Measurements from ENCODE around the gene SLC8A1. TPM values are rescaled to one million over a fixed set of nuclear protein-coding genes. Genes with fewer than 3 reads are reported as not detected.

The SLC8A1 gene
- total RNA-seq, 3 donors from 2014 or later, result 6.0 to 164 (median 17.0) TPM

GRCh38 chr2:40488101-40488601, 36.3 kb upstream of the SLC8A1 start:
- Histone ChIP-seq H3K4me3 (no peak overlapping the region), H3K36me3 (ENCODE audit: low read depth) (no peaks in the 10 kb centered on the region), H3K4me1 (ENCODE audit: low read depth) (no peaks in the 10 kb centered on the region), H3K9me3 (no peaks in the 10 kb centered on the region)
- intact Hi-C loops (cut with DNase I, micrococcal nuclease), result no loop called here
- no peak for ATAC-seq
- DNase-seq, result no peak
- TF ChIP-seq CTCF (IDR thresholded peaks at IDR 0.05), result no peak

- DNase-seq (no peak), ATAC-seq (peak; percentile 23)
- Histone ChIP-seq H3K4me3 (no peak overlapping the region), H3K36me3 (ENCODE audit: low read depth) (no peaks in the 10 kb centered on the region), H3K4me1 (ENCODE audit: low read depth) (no peaks in the 10 kb centered on the region), H3K9me3 (no peaks in the 10 kb centered on the region)
- intact Hi-C loops (cut with DNase I, micrococcal nuclease), result no loop called here
- TF ChIP-seq CTCF (IDR thresholded peaks at IDR 0.05), result no peak
Measured at GRCh38 chr2:40487602-40488001, 35.7 kb upstream of the SLC8A1 start.

GRCh38 chr2:40485854-40486253, 34.0 kb upstream of the SLC8A1 start:
- H3K4me3 ChIP-seq, result no peak overlapping the region
- no peaks in the 10 kb centered on the region for H3K9me3 ChIP-seq
- no peak for ATAC-seq
- intact Hi-C loops (cut with DNase I, micrococcal nuclease), result no loop called here
- no peaks in the 10 kb centered on the region for H3K36me3 ChIP-seq (ENCODE audit: low read depth)
- no peaks in the 10 kb centered on the region for H3K4me1 ChIP-seq (ENCODE audit: low read depth)
- no peak for TF ChIP-seq CTCF (IDR thresholded peaks at IDR 0.05)
- DNase-seq, result no peak

- ATAC-seq (no peak), DNase-seq (no peak)
- intact Hi-C loops (cut with DNase I, micrococcal nuclease), result no loop called here
- Histone ChIP-seq H3K9me3 (no peaks in the 10 kb centered on the region), H3K36me3 (ENCODE audit: low read depth) (no peaks in the 10 kb centered on the region), H3K4me3 (no peak overlapping the region), H3K4me1 (ENCODE audit: low read depth) (no peaks in the 10 kb centered on the region)
- no peak for TF ChIP-seq CTCF (IDR thresholded peaks at IDR 0.05)
Measured at GRCh38 chr2:40485318-40485717, 33.4 kb upstream of the SLC8A1 start.

GRCh38 chr2:40483549-40484243, 31.8 kb upstream of the SLC8A1 start:
- TF ChIP-seq CTCF (IDR thresholded peaks at IDR 0.05), result no peak
- no peaks in the 10 kb centered on the region for H3K9me3 ChIP-seq
- no peaks in the 10 kb centered on the region for H3K36me3 ChIP-seq (ENCODE audit: low read depth)
- ATAC-seq (no peak), DNase-seq (no peak)
- no peak overlapping the region for H3K4me3 ChIP-seq
- H3K4me1 ChIP-seq (ENCODE audit: low read depth), result no peaks in the 10 kb centered on the region
- intact Hi-C loops (cut with DNase I, micrococcal nuclease), result no loop called here
